Activated CD4-positive, alpha-beta T cell treated with anti-CD3 and anti-CD28 coated beads, Interleukin-2, Interleukin-6, amounts not matched to agents 100 ng/mL and 50 ng/mL, durations not matched to agents 16 hours and 8 hours (primary cell): Measurements from ENCODE around the gene SEMA4D.
A peak's percentile ranks its signal among the peaks of the same experiment; 100 is the strongest.

ENCODE experiments used
- DNase-seq: peaks from one replicate; pipeline ENCODE4 v3.0.0-alpha.2; 2020

SEMA4D gene

GRCh38 chr9:89527084-89527483 lies 29.2 kb upstream of the SEMA4D start:
- no peak for DNase-seq

GRCh38 chr9:89526667-89527066 lies 28.8 kb upstream of the SEMA4D start:
- no peak for DNase-seq

- no peak for DNase-seq
These were observed 27.8 kb upstream of the SEMA4D start for GRCh38 chr9:89525446-89526374.

GRCh38 chr9:89524963-89525362 lies 27.1 kb upstream of the SEMA4D start:
- no peak for DNase-seq

- peak; percentile 71 for DNase-seq
These were observed 26.0 kb upstream of the SEMA4D start for GRCh38 chr9:89523948-89524347.

- DNase-seq, result peak; percentile 30
These were observed 25.0 kb upstream of the SEMA4D start for GRCh38 chr9:89522959-89523285.

- DNase-seq, result peak; percentile 90
These were observed 24.5 kb upstream of the SEMA4D start for GRCh38 chr9:89522261-89522958.

GRCh38 chr9:89519366-89519805 lies 21.5 kb upstream of the SEMA4D start:
- DNase-seq, result no peak

GRCh38 chr9:89518466-89519365 lies 20.8 kb upstream of the SEMA4D start:
- no peak for DNase-seq

- DNase-seq, result no peak
These were observed 17.5 kb upstream of the SEMA4D start for GRCh38 chr9:89515416-89515815.

GRCh38 chr9:89514956-89515355 lies 17.0 kb upstream of the SEMA4D start:
- no peak for DNase-seq

- DNase-seq, result no peak
These were observed 16.4 kb upstream of the SEMA4D start for GRCh38 chr9:89514337-89514736.

- DNase-seq, result no peak
These were observed 15.9 kb upstream of the SEMA4D start for GRCh38 chr9:89513837-89514236.

GRCh38 chr9:89512382-89512781 lies 14.5 kb upstream of the SEMA4D start:
- DNase-seq, result no peak

GRCh38 chr9:89508951-89509615 lies 11.2 kb upstream of the SEMA4D start:
- no peak for DNase-seq

- DNase-seq, result no peak
These were observed 8.0 kb upstream of the SEMA4D start for GRCh38 chr9:89505911-89506310.

- no peak for DNase-seq
These were observed 7.1 kb upstream of the SEMA4D start for GRCh38 chr9:89505048-89505447.

GRCh38 chr9:89502671-89503070 lies 4.8 kb upstream of the SEMA4D start:
- DNase-seq, result no peak

- DNase-seq, result peak; percentile 71
These were observed 4.2 kb upstream of the SEMA4D start for GRCh38 chr9:89502038-89502601.

- no peak for DNase-seq
These were observed 3.5 kb upstream of the SEMA4D start for GRCh38 chr9:89501311-89501898.

- no peak for DNase-seq
These were observed 2.1 kb upstream of the SEMA4D start for GRCh38 chr9:89500008-89500407.
